ENCODE measurements around the gene HIC1.

DNA sequence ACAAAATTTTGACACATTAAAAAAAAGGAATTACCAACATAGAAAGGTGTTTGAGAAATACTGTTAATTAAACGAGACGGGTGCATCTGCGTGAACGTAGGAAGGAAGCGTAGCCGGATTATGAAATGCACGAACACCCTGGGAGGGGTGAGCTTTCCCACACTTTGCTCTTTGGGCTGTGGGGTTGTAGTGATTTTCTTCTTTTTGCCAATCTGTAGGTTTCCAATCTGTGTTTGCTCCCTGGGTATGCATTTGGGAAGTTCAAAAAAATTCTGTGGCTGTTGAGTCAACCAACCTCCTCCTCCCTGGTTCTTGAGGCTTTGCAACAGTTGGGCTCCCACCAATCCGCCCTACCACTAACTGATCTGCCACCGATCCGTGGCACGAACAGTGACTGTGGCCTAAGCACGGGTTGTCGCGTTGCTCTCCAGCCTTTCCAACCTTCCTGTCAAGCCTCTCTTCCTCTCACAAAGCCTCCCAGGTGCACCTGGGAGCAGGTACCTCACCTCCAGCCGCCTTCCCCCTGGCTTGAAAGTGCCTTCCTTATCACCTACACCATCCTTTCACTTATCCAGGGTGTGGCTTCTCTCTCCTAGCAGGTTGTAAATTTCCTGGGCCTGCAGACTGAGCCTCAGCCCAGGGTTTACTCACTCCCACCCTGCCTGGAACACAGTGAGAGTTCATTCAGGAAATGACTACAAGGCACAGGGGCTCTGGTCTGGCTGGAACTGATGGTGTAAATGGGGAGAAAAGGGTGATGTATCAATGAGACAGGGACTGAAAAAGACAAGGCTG, 46.4 kb upstream of the HIC1 start:
- TF ChIP-seq CTCF (IDR thresholded peaks at IDR 0.05) (no peak), RFX5 (IDR thresholded peaks at IDR 0.05; ENCODE audit: low read length) (no peak)

Data from SK-N-SH (cell line).